Activated CD8-positive, alpha-beta memory T cell treated with anti-CD3 and anti-CD28 coated beads for 24 hours (primary cell): ENCODE data around the gene RARRES2.
"Not testable (repeated sequence)": the region's sequence is repeated elsewhere in the genome, so short reads cannot be mapped to it uniquely, and the experiment has no call there.

Experiments used
- DNase-seq: peaks from one replicate; pipeline ENCODE4 v3.0.0-alpha.2; 2020

RARRES2 gene

GRCh38 chr7:150341263-150342120 lies at the start of gene RARRES2:
Gene RARRES2, minus strand, starts transcription at chr7:150341629. Its CDS starts 1,020 bp downstream, at chr7:150340609.
- DNase-seq = no peak

GRCh38 chr7:150390205-150390604 lies 48.8 kb upstream of the RARRES2 start:
- DNase-seq = no peak

- DNase-seq = no peak
Measured at GRCh38 chr7:150389532-150389816, 48.0 kb upstream of the RARRES2 start.

- DNase-seq = no peak
Measured at GRCh38 chr7:150388709-150389531, 47.5 kb upstream of the RARRES2 start.

GRCh38 chr7:150388306-150388705 lies 46.9 kb upstream of the RARRES2 start:
- DNase-seq = no peak

GRCh38 chr7:150385884-150386283 lies 44.5 kb upstream of the RARRES2 start:
- not testable (repeated sequence) for DNase-seq

GRCh38 chr7:150385302-150385723 lies 43.9 kb upstream of the RARRES2 start:
- DNase-seq = no peak

- no peak for DNase-seq
Measured at GRCh38 chr7:150384406-150385301, 43.2 kb upstream of the RARRES2 start.

- DNase-seq = no peak
Measured at GRCh38 chr7:150383710-150384397, 42.4 kb upstream of the RARRES2 start.

GRCh38 chr7:150382844-150383225 lies 41.4 kb upstream of the RARRES2 start:
- DNase-seq = no peak

GRCh38 chr7:150382123-150382843 lies 40.9 kb upstream of the RARRES2 start:
- no peak for DNase-seq

- no peak for DNase-seq
Measured at GRCh38 chr7:150381785-150382122, 40.3 kb upstream of the RARRES2 start.

- DNase-seq = no peak
Measured at GRCh38 chr7:150381096-150381495, 39.7 kb upstream of the RARRES2 start.

GRCh38 chr7:150380463-150380862 lies 39.0 kb upstream of the RARRES2 start:
- no peak for DNase-seq

GRCh38 chr7:150379441-150380379 lies 38.3 kb upstream of the RARRES2 start:
- no peak for DNase-seq

- DNase-seq = peak; percentile 94
Measured at GRCh38 chr7:150378853-150379440, 37.5 kb upstream of the RARRES2 start, which contains the start of gene ZNF775. Gene ZNF775, plus strand, starts transcription at chr7:150379330. Its CDS starts 9,141 bp downstream, at chr7:150388471.

- peak; percentile 76 for DNase-seq
Measured at GRCh38 chr7:150378115-150378852, 36.9 kb upstream of the RARRES2 start.

GRCh38 chr7:150377635-150378034 lies 36.2 kb upstream of the RARRES2 start:
- DNase-seq = no peak

- DNase-seq = no peak
Measured at GRCh38 chr7:150377196-150377595, 35.8 kb upstream of the RARRES2 start.
